Liver (tissue), 9 donors: Measurements from ENCODE around the gene ACVR1. TPM values are rescaled to one million over a fixed set of nuclear protein-coding genes. Genes with fewer than 3 reads are reported as not detected.

Source experiments
- DNase-seq: peaks from one replicate; pipeline ENCODE4 v3.0.0-alpha.2; 2017; ENCODE audit warnings: low spot score
- H3K27ac ChIP-seq, 2 donors: one replicate each; pipeline ENCODE4 v1.7.0; 2013; ENCODE audit warnings: inconsistent platforms in 2 of 2, low read length in 2 of 2, control low read depth in 1 of 2, low read depth in 1 of 2, mild to moderate bottlenecking in 1 of 2
- H3K27me3 ChIP-seq, 4 donors: one replicate each; pipeline versions ENCODE4 v1.6.1 to v1.7.0; 2013; ENCODE audit warnings: low read length in 3 of 4, inconsistent platforms in 1 of 4, mild to moderate bottlenecking in 1 of 4, moderate library complexity in 1 of 4; ENCODE audit not compliant: control insufficient read depth in 4 of 4, insufficient read depth in 4 of 4
- H3K36me3 ChIP-seq, 4 donors: one replicate each; pipeline versions ENCODE4 v1.6.1 to v1.7.0; 2013; ENCODE audit warnings: low read length in 3 of 4, mild to moderate bottlenecking in 3 of 4, low read depth in 1 of 4, moderate library complexity in 1 of 4; ENCODE audit not compliant: control insufficient read depth in 4 of 4, insufficient read depth in 3 of 4
- H3K4me1 ChIP-seq, 4 donors: one replicate each; pipeline versions ENCODE4 v1.6.1 to v1.7.0; 2013; ENCODE audit warnings: low read length in 3 of 4, mild to moderate bottlenecking in 3 of 4, moderate library complexity in 1 of 4; ENCODE audit not compliant: control insufficient read depth in 4 of 4, insufficient read depth in 4 of 4
- H3K4me3 ChIP-seq, 3 donors: one replicate each; pipeline versions ENCODE4 v1.6.1 to v1.7.0; 2013; ENCODE audit warnings: low read length in 3 of 3, control low read depth in 1 of 3, low read depth in 1 of 3, mild to moderate bottlenecking in 1 of 3
- H3K9ac ChIP-seq, 2 donors: one replicate each; pipeline ENCODE4 v1.7.0; 2013; ENCODE audit warnings: low read length in 2 of 2, mild to moderate bottlenecking in 2 of 2, moderate library complexity in 2 of 2, control low read depth in 1 of 2, low read depth in 1 of 2
- H3K9me3 ChIP-seq, 4 donors: one replicate each; pipeline versions ENCODE4 v1.6.1 to v1.7.0; 2013; ENCODE audit warnings: low read length in 3 of 4; ENCODE audit not compliant: control insufficient read depth in 4 of 4
- ATF3 ChIP-seq: IDR thresholded peaks from 2 replicates; pipeline ENCODE4 v1.6.1; 2016; ENCODE audit warnings: antibody characterized with exemption
- CTCF ChIP-seq: fragments of 150-350 bp; IDR thresholded peaks from 2 replicates; pipeline ENCODE4 v1.5.1; 2017; ENCODE audit warnings: improper control_type of control experiment, low read depth, low read length; ENCODE audit not compliant: missing input control
- EGR1 ChIP-seq, 2 donors: IDR thresholded peaks; 2 replicates each; pipeline ENCODE4 v1.6.1; 2016 to 2018; ENCODE audit warnings: antibody characterized with exemption in 2 of 2, low read depth in 2 of 2
- FOXA1 ChIP-seq: IDR thresholded peaks from 2 replicates; pipeline ENCODE4 v1.6.1; 2016; ENCODE audit warnings: antibody characterized with exemption
- FOXA2 ChIP-seq: IDR thresholded peaks from 2 replicates; pipeline ENCODE4 v1.6.1; 2016; ENCODE audit warnings: antibody characterized with exemption
- GABPA ChIP-seq, 2 donors: IDR thresholded peaks in 1 of 2; conservative IDR thresholded peaks in 1 of 2; 2 replicates each; pipeline ENCODE4 v1.6.1; 2016; ENCODE audit warnings: antibody characterized with exemption in 2 of 2, mild to moderate bottlenecking in 1 of 2, moderate library complexity in 1 of 2
- HNF4A ChIP-seq, 2 donors: conservative IDR thresholded peaks; 2 replicates each; pipeline ENCODE4 v1.6.1; 2016; ENCODE audit warnings: antibody characterized with exemption in 2 of 2, mild to moderate bottlenecking in 2 of 2
- HNF4G ChIP-seq: IDR thresholded peaks from 2 replicates; pipeline ENCODE4 v1.6.1; 2016; ENCODE audit warnings: antibody characterized with exemption
- JUND ChIP-seq, 2 donors: IDR thresholded peaks; 2 replicates each; pipeline ENCODE4 v1.6.1; 2016; ENCODE audit warnings: antibody characterized with exemption in 2 of 2
- MAX ChIP-seq: IDR thresholded peaks from 2 replicates; pipeline ENCODE4 v1.6.1; 2016; ENCODE audit warnings: antibody characterized with exemption
- NR2F2 ChIP-seq: IDR thresholded peaks from 2 replicates; pipeline ENCODE4 v1.6.1; 2016; ENCODE audit warnings: antibody characterized with exemption
- RAD21 ChIP-seq, 2 donors: IDR thresholded peaks; 2 replicates each; pipeline ENCODE4 v1.6.1; 2016; ENCODE audit warnings: antibody characterized with exemption in 2 of 2, mild to moderate bottlenecking in 2 of 2
- REST ChIP-seq: IDR thresholded peaks from 2 replicates; pipeline ENCODE4 v1.6.1; 2016; ENCODE audit warnings: antibody characterized with exemption, mild to moderate bottlenecking
- RXRA ChIP-seq, 2 donors: IDR thresholded peaks; 2 replicates each; pipeline ENCODE4 v1.6.1; 2017 to 2018; ENCODE audit warnings: antibody characterized with exemption in 2 of 2, mild to moderate bottlenecking in 1 of 2
- SP1 ChIP-seq: IDR thresholded peaks from 2 replicates; pipeline ENCODE4 v1.6.1; 2018; ENCODE audit warnings: antibody characterized with exemption, mild to moderate bottlenecking
- TAF1 ChIP-seq: conservative IDR thresholded peaks from 2 replicates; pipeline ENCODE4 v1.6.1; 2016; ENCODE audit warnings: antibody characterized with exemption, mild to moderate bottlenecking
- YY1 ChIP-seq: IDR thresholded peaks from 2 replicates; pipeline ENCODE4 v1.6.1; 2016; ENCODE audit warnings: antibody characterized with exemption, mild to moderate bottlenecking
- ZBTB33 ChIP-seq: IDR thresholded peaks from 2 replicates; pipeline ENCODE4 v1.6.1; 2016; ENCODE audit warnings: antibody characterized with exemption
- WGBS: extraction: QIAGEN DNeasy Blood & Tissue Kit; methylation state at CpG from one replicate; pipeline ENCODE4 v1.1.7; 2013; 5-methylcytosine and 5-hydroxymethylcytosine counted together
- polyA plus RNA-seq, 2 donors: library from polyadenylated mRNA; stranded (reverse) in 1 of 2; unstranded in 1 of 2; fragments of 200-250 nt in 1 of 2; fragments of >200 nt in 1 of 2; fragmentation: Nextera tagmentation in 1 of 2; extraction: Ambion mirVana in 1 of 2; gene quantifications; one replicate each; pipeline versions ENCODE4 v1.2.1 to v1.2.3, GENCODE V29; 2013 to 2015
- total RNA-seq, 2 donors: library from RNA; depleted of rRNA; stranded (reverse); fragments of >200 nt; gene quantifications; one replicate each; pipeline ENCODE4 v1.2.3, GENCODE V29; 2014
- donor health status: healthy.
- donor health status: healthy.
- donor health status: healthy.
- donor health status: healthy.
- donor health status: healthy.

ACVR1 gene
- total and polyA plus RNA-seq, 4 donors = 6.2 to 20.4 (median 8.5) TPM

GRCh38 chr2:157769856-157770255 is 106.3 kb downstream of the ACVR1 start:
- TF ChIP-seq RXRA (IDR thresholded peaks at IDR 0.05) (no peak), HNF4A (conservative IDR thresholded peaks at IDR 0.05) (no peak), GABPA (IDR thresholded peaks at IDR 0.05 in 1 of 2, conservative IDR thresholded peaks at IDR 0.05 in 1 of 2) (no peak), ATF3 (no peak), ZBTB33 (no peak), EGR1 (IDR thresholded peaks at IDR 0.05; ENCODE audit: low read depth in 2 of 2) (no peak), MAX (no peak), YY1 (no peak), HNF4G (no peak), JUND (IDR thresholded peaks at IDR 0.05) (no peak), NR2F2 (no peak), SP1 (no peak), RAD21 (IDR thresholded peaks at IDR 0.05) (no peak), TAF1 (no peak), CTCF (no peak), FOXA2 (no peak), FOXA1 (no peak)
- Histone ChIP-seq H3K27ac (no peak overlapping the region), H3K36me3 (peaks cover 8 to 78% (median 52%) of the 10 kb centered on the region in 4 donors), H3K9me3 (no peaks in the 10 kb centered on the region), H3K4me1 (peaks cover 0 to 6% (median 5%) of the 10 kb centered on the region in 4 donors), H3K9ac (no peak overlapping the region), H3K4me3 (no peak overlapping the region), H3K27me3 (no peaks in the 10 kb centered on the region)
- no peak for DNase-seq
- WGBS = 91% methylated on average over 2 of the region's 2 CpGs

GRCh38 chr2:157764386-157764785 is 111.7 kb downstream of the ACVR1 start:
- no peak overlapping the region for H3K27ac ChIP-seq
- no peaks in the 10 kb centered on the region for H3K9me3 ChIP-seq
- H3K27me3 ChIP-seq = no peaks in the 10 kb centered on the region
- no peak overlapping the region for H3K4me3 ChIP-seq
- H3K9ac ChIP-seq = no peak overlapping the region
- WGBS = 40% methylated on average over 14 of the region's 14 CpGs
- peaks cover 1 to 9% (median 9%) of the 10 kb centered on the region in 4 donors for H3K4me1 ChIP-seq
- H3K36me3 ChIP-seq = peaks cover 5 to 55% (median 33%) of the 10 kb centered on the region in 4 donors
- DNase-seq = no peak
- TF ChIP-seq MAX (peak; percentile 71), YY1 (peak; percentile 56), FOXA2 (peak; percentile 85), RAD21 (IDR thresholded peaks at IDR 0.05) (peak; percentile 62 to 72), NR2F2 (no peak), SP1 (peak; percentile 79), ZBTB33 (peak; percentile 59), CTCF (no peak), JUND (IDR thresholded peaks at IDR 0.05) (peak; percentile 37 to 64), REST (no peak), ATF3 (no peak), TAF1 (no peak), RXRA (IDR thresholded peaks at IDR 0.05) (peak; percentile 82 to 83), FOXA1 (peak; percentile 70), GABPA (IDR thresholded peaks at IDR 0.05 in 1 of 2, conservative IDR thresholded peaks at IDR 0.05 in 1 of 2) (peak in 1 of 2 donors; percentile 42), HNF4A (conservative IDR thresholded peaks at IDR 0.05) (peak; percentile 82 to 85)
